ENCODE measurements around the gene ARL3. TPM values are rescaled to one million over a fixed set of nuclear protein-coding genes. Genes with fewer than 3 reads are reported as not detected.

ARL3 gene
- total RNA-seq, 1 experiment from 2014 or later: 13.3 TPM

- no peaks in the 10 kb centered on the region for H3K36me3 Mint-ChIP-seq
- POLR2A ChIA-PET: interaction anchor here (0.7 to 1.7 kb wide), 3 partner anchors 23 to 131 kb away, joined by 3 to 7 read pairs (median 6); no protein-coding TSS in a partner anchor
- CTCF ChIA-PET: interaction anchor here (0.6 to 7.2 kb wide), 6 partner anchors 6 to 228 kb away, joined by 3 to 101 read pairs (median 4); partner anchors contain the start of genes ARL3 and SFXN2
Observed at GRCh38 chr10:102673236-102673818, 40.9 kb downstream of the ARL3 start.

GRCh38 chr10:102670871-102671434 lies 43.2 kb downstream of the ARL3 start:
- ATAC-seq: peak; percentile 44

More at GRCh38 chr10:102673236-102673818, 40.9 kb downstream of the ARL3 start:
- ATAC-seq (no peak), DNase-seq (ENCODE audit: low spot score) (no peak)
- Mint-ChIP-seq H3K4me3 (peak overlapping the region; percentile 53; the same call in 1 of the 2 replicates), H3K9me3 (no peaks in the 10 kb centered on the region), H3K27me3 (ENCODE audit: low read depth) (no peaks in the 10 kb centered on the region), H3K4me1 (peaks cover 76% of the 10 kb centered on the region), H3K27ac (peak overlapping the region; percentile 81)
- TF ChIP-seq ELF4 (CRISPR knock-in tag; IDR thresholded peaks at IDR 0.05; ENCODE audit: low read depth): no peak
- no peak for TF ChIP-seq NFE2L1 (CRISPR knock-in tag; IDR thresholded peaks at IDR 0.05)
- no peak for TF ChIP-seq ZNF317 (CRISPR knock-in tag; IDR thresholded peaks at IDR 0.05; ENCODE audit: borderline replicate concordance, low read depth)
- TF ChIP-seq ZNF396 (CRISPR knock-in tag; IDR thresholded peaks at IDR 0.05; ENCODE audit: borderline replicate concordance): no peak
- no peak for TF ChIP-seq PREB (CRISPR knock-in tag; IDR thresholded peaks at IDR 0.05; ENCODE audit: borderline replicate concordance)
- no peak for TF ChIP-seq GRHL2 (CRISPR knock-in tag; IDR thresholded peaks at IDR 0.05; ENCODE audit: insufficient replicate concordance, severe bottlenecking)
- no peak for TF ChIP-seq ZMAT4 (CRISPR knock-in tag; IDR thresholded peaks at IDR 0.05)
- TF ChIP-seq ZNF281 (CRISPR knock-in tag; IDR thresholded peaks at IDR 0.05): no peak
- no peak for TF ChIP-seq NR1H2 (CRISPR knock-in tag; IDR thresholded peaks at IDR 0.05)
- TF ChIP-seq FOXP4 (CRISPR knock-in tag; IDR thresholded peaks at IDR 0.05): no peak
- TF ChIP-seq SMAD3 (CRISPR knock-in tag; IDR thresholded peaks at IDR 0.05; ENCODE audit: borderline replicate concordance): no peak
- TF ChIP-seq NFATC4 (CRISPR knock-in tag; IDR thresholded peaks at IDR 0.05): no peak

More at GRCh38 chr10:102670871-102671434, 43.2 kb downstream of the ARL3 start:
- TF ChIP-seq PRDM15 (CRISPR knock-in tag; IDR thresholded peaks at IDR 0.05): 0 out of 2 replicates have a peak, but pooled peaks have one; percentile 16
- no peak for TF ChIP-seq CBFB (CRISPR knock-in tag; IDR thresholded peaks at IDR 0.05; ENCODE audit: low read depth)
- H3K27ac Mint-ChIP-seq: peak overlapping the region; percentile 50
- ChIA-PET CTCF (interaction anchor here (1.0 to 3.0 kb wide), 11 partner anchors 10 to 167 kb away, joined by 3 to 26 read pairs (median 8); partner anchors contain the start of genes ARL3, SFXN2, SUFU and TRIM8), POLR2A (no interaction called here)
- H3K4me1 Mint-ChIP-seq: peaks cover 62% of the 10 kb centered on the region
- no peaks in the 10 kb centered on the region for H3K9me3 Mint-ChIP-seq
- H3K4me3 Mint-ChIP-seq: peak overlapping the region; percentile 20
- H3K27me3 Mint-ChIP-seq (ENCODE audit: low read depth): no peaks in the 10 kb centered on the region
- no peaks in the 10 kb centered on the region for H3K36me3 Mint-ChIP-seq
- no peak for DNase-seq (ENCODE audit: low spot score)

Data from WTC11 (cell line).